ENCODE data around the gene GLS. TPM values are rescaled to one million over a fixed set of nuclear protein-coding genes. Genes with fewer than 3 reads are reported as not detected.

The GLS gene
- total and polyA plus RNA-seq, 9 of the 15 experiments (the other 6 are each of a cell fraction or from before 2014, with no cell fraction given), result 13.7 to 77.5 (median 48.2) TPM

GRCh38 chr2:190837420-190837819, 43.2 kb upstream of the GLS start:
- ATAC-seq (no peak), DNase-seq (ENCODE audit: extremely low read depth in 1 of 4, low spot score in 3 of 4) (no peak), FAIRE-seq (no peak)
- H3K36me3 ChIP-seq (ENCODE audit: control insufficient read depth, insufficient read depth, low read length), result no peaks in the 10 kb centered on the region
- H4K20me1 ChIP-seq (replicated peaks; ENCODE audit: control insufficient read depth, insufficient read depth, low read length), result no peaks in the 10 kb centered on the region
- intact Hi-C loops (cut with micrococcal nuclease) (no loop called here), in situ Hi-C loops (cut with MboI) (no loop called here)
- H3K4me2 ChIP-seq (ENCODE audit: insufficient read depth, low read length), result no peak overlapping the region
- ChIA-PET CTCF (ENCODE audit: low intra/inter-chr PET ratio) (no interaction called here), POLR2A (no interaction called here)
- H3K27ac ChIP-seq (ENCODE audit: extremely low read depth, low read depth, low read length), result no peak overlapping the region
- BruUV-seq (replicated peaks), result no TSS peak
- no peaks in the 10 kb centered on the region for H3K9me1 ChIP-seq (ENCODE audit: control insufficient read depth, insufficient read depth, low read length)
- no peaks in the 10 kb centered on the region for H3K4me1 ChIP-seq (replicated peaks in 1 of 2; ENCODE audit: control insufficient read depth in 2 of 2, insufficient read depth in 2 of 2, low read length in 2 of 2)
- H2AFZ ChIP-seq (ENCODE audit: low read depth, low read length), result no peak overlapping the region
- no peaks in the 10 kb centered on the region for H3K79me2 ChIP-seq (ENCODE audit: control insufficient read depth, insufficient read depth, low read length)
- H3K9ac ChIP-seq (ENCODE audit: insufficient read depth in 1 of 2, low read depth in 2 of 2, low read length in 2 of 2), result no peak overlapping the region
- no peaks in the 10 kb centered on the region; a peak in 1 of 5 replicates for H3K27me3 ChIP-seq (ENCODE audit: control insufficient read depth in 2 of 2, insufficient read depth in 2 of 2, low read length in 2 of 2)
- no peaks in the 10 kb centered on the region for H3K9me3 ChIP-seq (replicated peaks; ENCODE audit: control insufficient read depth, insufficient read depth, low read depth, low read length)
- H3K4me3 ChIP-seq, result no peak overlapping the region
- TF ChIP-seq HNRNPL (IDR thresholded peaks at IDR 0.05; ENCODE audit: low read depth, low read length) (no peak), ZNF232 (CRISPR knock-in tag; IDR thresholded peaks at IDR 0.05) (no peak), MEF2D (tag; conservative IDR thresholded peaks at IDR 0.05; ENCODE audit: low read depth) (no peak), ZNF77 (CRISPR knock-in tag; IDR thresholded peaks at IDR 0.05) (no peak), MYBL2 (IDR thresholded peaks at IDR 0.05; ENCODE audit: low read depth) (no peak), MYBL2 (CRISPR knock-in tag; IDR thresholded peaks at IDR 0.05; ENCODE audit: borderline replicate concordance) (no peak), KLF16 (IDR thresholded peaks at IDR 0.05) (no peak)
- TF ChIP-seq, protein P1, sequence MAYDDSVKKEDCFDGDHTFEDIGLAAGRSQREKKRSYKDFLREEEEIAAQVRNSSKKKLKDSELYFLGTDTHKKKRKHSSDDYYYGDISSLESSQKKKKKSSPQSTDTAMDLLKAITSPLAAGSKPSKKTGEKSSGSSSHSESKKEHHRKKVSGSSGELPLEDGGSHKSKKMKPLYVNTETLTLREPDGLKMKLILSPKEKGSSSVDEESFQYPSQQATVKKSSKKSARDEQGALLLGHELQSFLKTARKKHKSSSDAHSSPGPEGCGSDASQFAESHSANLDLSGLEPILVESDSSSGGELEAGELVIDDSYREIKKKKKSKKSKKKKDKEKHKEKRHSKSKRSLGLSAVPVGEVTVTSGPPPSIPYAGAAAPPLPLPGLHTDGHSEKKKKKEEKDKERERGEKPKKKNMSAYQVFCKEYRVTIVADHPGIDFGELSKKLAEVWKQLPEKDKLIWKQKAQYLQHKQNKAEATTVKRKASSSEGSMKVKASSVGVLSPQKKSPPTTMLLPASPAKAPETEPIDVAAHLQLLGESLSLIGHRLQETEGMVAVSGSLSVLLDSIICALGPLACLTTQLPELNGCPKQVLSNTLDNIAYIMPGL (CRISPR knock-in tag; IDR thresholded peaks at IDR 0.05), result no peak

Data from K562 (cell line).